OCI-LY1 (cell line): ENCODE results near the gene GLT8D2.

Experiments used
- H2AFZ ChIP-seq: fragments of 200-600 bp; sonication (generic), shearing (Covaris generic); 2 replicates; pipeline ENCODE4 v1.6.0; 2014; ENCODE audit warnings: antibody characterized with exemption, mild to moderate bottlenecking, low read length
- H3F3A ChIP-seq: fragments of 200-600 bp; sonication (generic), shearing (Covaris generic); 2 replicates; pipeline ENCODE4 v1.6.0; 2014; ENCODE audit warnings: mild to moderate bottlenecking, antibody characterized with exemption, low read length, moderate library complexity; ENCODE audit not compliant: insufficient read depth
- H3K27ac ChIP-seq: fragments of 200-600 bp; sonication (generic); 2 replicates; pipeline ENCODE4 v1.5.1; 2014; ENCODE audit warnings: low read length, mixed run types, mild to moderate bottlenecking, low read depth; ENCODE audit not compliant: poor library complexity, severe bottlenecking
- H3K27me3 ChIP-seq: fragments of 200-600 bp; sonication (generic); 2 replicates; pipeline ENCODE4 v1.6.0; 2014; ENCODE audit warnings: antibody characterized with exemption, mild to moderate bottlenecking, low read length, moderate library complexity; ENCODE audit not compliant: insufficient read depth
- H3K36me3 ChIP-seq: fragments of 200-600 bp; sonication (generic); 2 replicates; pipeline ENCODE4 v1.6.1; 2014; ENCODE audit warnings: mild to moderate bottlenecking, antibody characterized with exemption, low read length, moderate library complexity, mixed read lengths; ENCODE audit not compliant: insufficient read depth
- H3K4me1 ChIP-seq: fragments of 200-600 bp; sonication (generic); 2 replicates; pipeline ENCODE4 v1.5.1; 2014; ENCODE audit warnings: mild to moderate bottlenecking, low read length, moderate library complexity; ENCODE audit not compliant: insufficient read depth, severe bottlenecking
- H3K4me2 ChIP-seq: fragments of 200-600 bp; sonication (generic), shearing (Covaris generic); 2 replicates; pipeline ENCODE4 v1.6.1; 2014; ENCODE audit warnings: low read length
- H3K4me3 ChIP-seq: fragments of 200-600 bp; sonication (generic); 2 replicates; pipeline ENCODE4 v1.5.1; 2014; ENCODE audit warnings: low read length, low read depth, mild to moderate bottlenecking, mixed read lengths; ENCODE audit not compliant: poor library complexity, severe bottlenecking
- H3K79me2 ChIP-seq: fragments of 200-600 bp; shearing (Covaris generic); 2 replicates; pipeline ENCODE4 v1.6.1; 2016; ENCODE audit warnings: mixed run types, low read length, mixed read lengths; ENCODE audit not compliant: insufficient read depth
- H3K9ac ChIP-seq: fragments of 200-600 bp; sonication (generic), shearing (Covaris generic); 2 replicates; pipeline ENCODE4 v1.6.1; 2014; ENCODE audit warnings: mild to moderate bottlenecking, low read length, mixed read lengths
- H3K9me2 ChIP-seq: fragments of 200-600 bp; sonication (generic), shearing (Covaris generic); 2 replicates; pipeline ENCODE4 v1.6.1; 2014; ENCODE audit warnings: low read depth, mild to moderate bottlenecking, low read length, mixed read lengths
- H3K9me3 ChIP-seq: fragments of 200-600 bp; shearing (Covaris generic); 2 replicates; pipeline ENCODE4 v1.6.1; 2014; ENCODE audit warnings: low read length, mixed read lengths
- H4K20me1 ChIP-seq: fragments of 200-600 bp; sonication (generic), shearing (Covaris generic); 2 replicates; pipeline ENCODE4 v1.6.0; 2016; ENCODE audit warnings: mild to moderate bottlenecking, low read length; ENCODE audit not compliant: insufficient read depth
- EZH2 ChIP-seq: fragments of 200-600 bp; sonication (generic), shearing (Covaris generic); IDR thresholded peaks from 2 replicates; pipeline ENCODE4 v1.8.0; 2017; ENCODE audit warnings: borderline replicate concordance, mixed run types, mild to moderate bottlenecking, antibody characterized with exemption, low read length, moderate library complexity, mixed read lengths
- TF ChIP-seq, protein P1 (sequence below): fragments of 200-600 bp; sonication (generic), shearing (Covaris generic); IDR thresholded peaks from 2 replicates; pipeline ENCODE4 v1.5.1; 2017; ENCODE audit warnings: mild to moderate bottlenecking, antibody characterized with exemption, low read length, moderate library complexity, mixed read lengths

The GLT8D2 gene

DNA sequence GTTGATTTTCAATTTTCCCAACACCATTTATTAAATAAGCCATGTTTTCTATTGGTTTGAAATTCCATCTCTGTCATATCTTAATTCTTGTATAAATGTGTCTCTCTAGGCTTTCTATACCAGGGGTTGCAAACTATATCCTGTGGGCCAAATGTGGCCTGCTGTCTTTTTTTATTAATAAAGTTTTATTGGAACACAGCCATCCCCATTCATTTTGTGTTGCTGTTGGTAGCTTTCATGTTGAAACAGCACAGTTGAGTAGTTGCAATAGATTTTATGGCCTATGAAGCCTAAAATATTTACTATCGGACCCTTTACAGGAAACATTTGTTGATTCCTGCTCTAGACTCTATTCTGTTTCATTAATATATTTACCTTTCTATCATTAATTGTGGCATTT is 23.7 kb upstream of the GLT8D2 start:
- Histone ChIP-seq H4K20me1 (no peaks in the 10 kb centered on the region), H3F3A (no peaks in the 10 kb centered on the region), H3K36me3 (0 out of 2 replicates have a peak, but pooled peaks cover 4% of the 10 kb centered on the region), H3K4me3 (no peak overlapping the region), H3K4me2 (no peak overlapping the region), H3K9me3 (no peaks in the 10 kb centered on the region), H3K9ac (no peak overlapping the region), H3K9me2 (no peaks in the 10 kb centered on the region), H3K4me1 (no peaks in the 10 kb centered on the region), H2AFZ (no peak overlapping the region), H3K79me2 (no peaks in the 10 kb centered on the region), H3K27ac (no peak overlapping the region), H3K27me3 (no peaks in the 10 kb centered on the region)
- no peak for TF ChIP-seq EZH2
- TF ChIP-seq, protein P1, sequence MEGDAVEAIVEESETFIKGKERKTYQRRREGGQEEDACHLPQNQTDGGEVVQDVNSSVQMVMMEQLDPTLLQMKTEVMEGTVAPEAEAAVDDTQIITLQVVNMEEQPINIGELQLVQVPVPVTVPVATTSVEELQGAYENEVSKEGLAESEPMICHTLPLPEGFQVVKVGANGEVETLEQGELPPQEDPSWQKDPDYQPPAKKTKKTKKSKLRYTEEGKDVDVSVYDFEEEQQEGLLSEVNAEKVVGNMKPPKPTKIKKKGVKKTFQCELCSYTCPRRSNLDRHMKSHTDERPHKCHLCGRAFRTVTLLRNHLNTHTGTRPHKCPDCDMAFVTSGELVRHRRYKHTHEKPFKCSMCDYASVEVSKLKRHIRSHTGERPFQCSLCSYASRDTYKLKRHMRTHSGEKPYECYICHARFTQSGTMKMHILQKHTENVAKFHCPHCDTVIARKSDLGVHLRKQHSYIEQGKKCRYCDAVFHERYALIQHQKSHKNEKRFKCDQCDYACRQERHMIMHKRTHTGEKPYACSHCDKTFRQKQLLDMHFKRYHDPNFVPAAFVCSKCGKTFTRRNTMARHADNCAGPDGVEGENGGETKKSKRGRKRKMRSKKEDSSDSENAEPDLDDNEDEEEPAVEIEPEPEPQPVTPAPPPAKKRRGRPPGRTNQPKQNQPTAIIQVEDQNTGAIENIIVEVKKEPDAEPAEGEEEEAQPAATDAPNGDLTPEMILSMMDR = no peak

DNA sequence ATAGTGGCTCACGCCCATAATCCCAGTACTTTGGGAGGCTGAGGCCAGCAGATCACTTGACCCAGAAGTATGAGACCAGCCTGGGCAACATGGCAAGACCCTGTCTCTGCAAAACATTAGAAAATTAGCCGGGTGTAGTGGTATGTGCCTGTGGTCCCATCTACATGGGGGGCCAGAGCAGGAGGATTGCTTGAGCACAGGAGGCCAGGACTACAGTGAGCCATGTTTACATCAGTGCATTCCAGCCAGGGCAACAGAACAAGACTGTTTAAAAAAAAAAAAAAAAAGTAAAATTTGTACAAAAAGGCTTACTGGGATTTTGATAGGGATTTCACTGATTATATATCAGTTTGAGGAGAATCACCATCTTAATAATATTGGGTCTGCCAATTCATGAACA is 22.1 kb upstream of the GLT8D2 start:
- Histone ChIP-seq H3K4me3 (no peak overlapping the region), H3K79me2 (no peaks in the 10 kb centered on the region), H3K27ac (no peak overlapping the region), H2AFZ (no peak overlapping the region), H3F3A (no peaks in the 10 kb centered on the region), H3K9me2 (no peaks in the 10 kb centered on the region), H3K27me3 (no peaks in the 10 kb centered on the region), H3K4me1 (no peaks in the 10 kb centered on the region), H3K4me2 (no peak overlapping the region), H4K20me1 (no peaks in the 10 kb centered on the region), H3K9me3 (no peaks in the 10 kb centered on the region), H3K36me3 (no peaks in the 10 kb centered on the region), H3K9ac (no peak overlapping the region)
- no peak for TF ChIP-seq EZH2
- TF ChIP-seq, protein P1 = no peak

DNA sequence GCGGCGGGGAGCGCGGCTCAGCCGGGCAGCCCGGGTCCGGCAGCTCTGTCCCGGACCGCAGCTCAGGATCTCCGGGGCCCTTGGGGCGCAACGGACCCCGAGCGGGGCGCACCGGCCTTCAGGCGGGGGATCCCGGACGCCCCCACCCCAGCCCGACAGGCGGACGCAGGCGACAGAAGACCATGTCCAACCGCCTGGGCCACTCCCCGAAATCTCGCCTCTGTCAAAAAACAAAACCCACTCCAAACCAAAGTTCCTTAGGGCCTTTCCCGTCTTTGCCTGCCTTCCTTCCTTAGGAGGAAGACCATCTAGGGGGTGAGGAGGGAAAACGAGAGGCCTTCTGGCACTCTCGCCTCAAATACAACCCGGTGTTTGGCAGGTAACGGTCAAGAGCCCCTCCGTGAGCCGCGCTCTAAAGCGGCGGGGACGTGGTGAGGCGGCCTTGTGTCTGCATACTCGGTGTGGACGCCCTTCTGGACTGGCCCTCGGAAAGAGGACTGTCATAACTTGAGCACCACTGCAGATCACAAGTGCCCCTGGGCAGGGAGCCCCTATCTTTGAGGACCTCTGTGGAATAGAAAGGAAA is 14.9 kb upstream of the GLT8D2 start:
- no peak overlapping the region for H3K27ac ChIP-seq
- H3K4me1 ChIP-seq = peaks cover 11% of the 10 kb centered on the region
- H4K20me1 ChIP-seq = no peaks in the 10 kb centered on the region
- H2AFZ ChIP-seq = no peak overlapping the region
- no peak for TF ChIP-seq EZH2
- TF ChIP-seq, protein P1 = no peak
- H3K4me3 ChIP-seq = peak overlapping the region; percentile 97
- H3K79me2 ChIP-seq = no peaks in the 10 kb centered on the region
- H3K9ac ChIP-seq = peak overlapping the region; percentile 85
- no peaks in the 10 kb centered on the region for H3K36me3 ChIP-seq
- no peaks in the 10 kb centered on the region for H3K9me3 ChIP-seq
- no peaks in the 10 kb centered on the region for H3K27me3 ChIP-seq
- H3K4me2 ChIP-seq = peak overlapping the region; percentile 99
- H3F3A ChIP-seq = no peaks in the 10 kb centered on the region
- no peaks in the 10 kb centered on the region for H3K9me2 ChIP-seq
